Stimulated activated CD4-positive, alpha-beta T cell treated with anti-CD3 and anti-CD28 coated beads, Interleukin-2, amount 100 ng/mL, for 48 hours (primary cell): ENCODE data around the gene TUBAL3.

ENCODE experiments used
- DNase-seq, 2 donors: peaks; one replicate each; pipeline ENCODE4 v3.0.0-alpha.2; 2020

TUBAL3 gene

DNA sequence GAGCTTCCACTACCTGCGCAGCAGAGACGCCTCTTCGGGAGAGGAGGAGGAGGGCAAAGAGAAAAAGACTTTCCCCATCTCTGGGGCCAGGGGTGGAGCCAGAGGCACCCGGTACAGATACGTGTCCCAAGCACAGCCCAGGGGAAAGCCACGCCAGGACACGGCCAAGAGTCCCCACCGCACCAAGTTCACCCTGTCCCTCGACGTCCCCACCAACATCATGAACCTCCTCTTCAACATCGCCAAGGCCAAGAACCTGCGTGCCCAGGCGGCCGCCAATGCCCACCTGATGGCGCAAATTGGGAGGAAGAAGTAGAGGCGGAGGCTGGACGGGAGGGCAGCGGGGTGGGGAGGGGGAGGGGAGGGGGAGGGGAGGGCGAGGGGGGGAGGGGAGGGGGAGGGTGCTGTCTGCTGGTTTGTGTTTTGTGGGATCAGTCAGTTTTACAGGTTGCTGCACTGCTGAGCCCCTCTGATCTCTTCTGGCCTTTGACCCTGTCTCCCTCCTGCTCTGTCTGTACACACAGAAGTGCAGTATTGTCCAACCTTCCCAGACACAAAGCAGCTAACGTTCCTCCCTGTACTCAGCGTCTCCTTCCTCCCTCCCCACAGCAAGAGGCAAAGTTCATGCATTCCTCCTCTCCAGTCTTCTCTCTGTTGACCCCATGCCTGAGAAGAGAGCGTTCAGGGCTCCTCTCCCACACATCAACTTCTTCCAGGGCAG is 30.6 kb downstream of the TUBAL3 start:
- no peak for DNase-seq

DNA sequence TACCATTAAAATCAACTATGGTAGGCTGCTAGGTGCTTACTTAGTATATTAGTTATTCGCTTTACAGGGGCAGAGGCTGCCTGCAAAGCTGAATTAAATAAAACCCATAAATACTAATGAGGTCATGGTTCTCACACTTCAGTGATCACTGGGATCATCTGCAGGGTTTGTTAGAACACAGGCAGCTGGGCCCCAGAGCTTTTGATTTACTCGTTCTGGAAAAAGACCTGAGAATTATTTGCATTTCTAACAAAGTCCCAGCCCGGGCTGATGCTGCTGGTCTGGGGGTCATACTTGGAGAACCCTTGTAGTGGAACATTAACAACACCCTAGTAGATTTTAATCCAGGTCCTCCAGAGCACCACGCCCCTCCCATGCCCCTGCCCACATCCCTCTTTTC is 31.3 kb downstream of the TUBAL3 start:
- DNase-seq = no peak

DNA sequence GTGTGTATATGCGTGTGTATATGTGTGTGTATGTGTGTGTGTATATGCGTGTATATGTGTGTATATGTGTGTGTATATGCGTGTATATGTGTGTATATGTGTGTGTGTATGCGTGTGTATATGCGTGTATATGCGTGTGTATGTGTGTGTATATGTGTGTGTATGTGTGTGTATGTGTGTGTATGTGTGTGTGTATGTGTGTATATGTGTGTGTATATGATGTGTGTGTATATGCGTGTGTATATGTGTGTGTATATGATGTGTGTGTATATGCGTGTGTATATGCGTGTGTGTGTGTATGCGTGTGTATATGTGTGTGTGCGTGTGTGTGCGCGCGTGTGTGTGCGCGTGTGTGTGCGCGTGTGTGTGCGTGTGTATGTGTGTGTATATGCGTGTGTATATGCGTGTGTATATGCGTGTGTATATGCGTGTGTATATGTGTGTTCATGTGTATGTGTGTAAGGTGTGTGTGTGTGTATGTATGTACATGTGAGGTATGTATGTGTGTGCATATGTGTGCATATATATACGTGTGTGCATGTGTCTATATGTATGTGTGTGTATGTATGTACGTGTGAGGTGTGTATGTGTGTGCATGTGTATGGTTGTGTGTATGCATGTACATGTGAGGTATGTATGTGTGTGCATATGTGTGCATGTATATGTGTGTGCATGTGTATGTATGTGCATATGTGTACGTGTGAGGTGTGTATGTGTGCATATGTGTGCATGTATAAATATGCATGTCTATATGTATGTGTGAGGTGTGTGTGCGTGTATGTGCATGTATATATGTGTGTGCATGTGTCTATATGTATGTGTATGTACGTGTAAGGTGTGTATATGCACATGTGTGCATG is 33.9 kb downstream of the TUBAL3 start:
- DNase-seq = no peak

DNA sequence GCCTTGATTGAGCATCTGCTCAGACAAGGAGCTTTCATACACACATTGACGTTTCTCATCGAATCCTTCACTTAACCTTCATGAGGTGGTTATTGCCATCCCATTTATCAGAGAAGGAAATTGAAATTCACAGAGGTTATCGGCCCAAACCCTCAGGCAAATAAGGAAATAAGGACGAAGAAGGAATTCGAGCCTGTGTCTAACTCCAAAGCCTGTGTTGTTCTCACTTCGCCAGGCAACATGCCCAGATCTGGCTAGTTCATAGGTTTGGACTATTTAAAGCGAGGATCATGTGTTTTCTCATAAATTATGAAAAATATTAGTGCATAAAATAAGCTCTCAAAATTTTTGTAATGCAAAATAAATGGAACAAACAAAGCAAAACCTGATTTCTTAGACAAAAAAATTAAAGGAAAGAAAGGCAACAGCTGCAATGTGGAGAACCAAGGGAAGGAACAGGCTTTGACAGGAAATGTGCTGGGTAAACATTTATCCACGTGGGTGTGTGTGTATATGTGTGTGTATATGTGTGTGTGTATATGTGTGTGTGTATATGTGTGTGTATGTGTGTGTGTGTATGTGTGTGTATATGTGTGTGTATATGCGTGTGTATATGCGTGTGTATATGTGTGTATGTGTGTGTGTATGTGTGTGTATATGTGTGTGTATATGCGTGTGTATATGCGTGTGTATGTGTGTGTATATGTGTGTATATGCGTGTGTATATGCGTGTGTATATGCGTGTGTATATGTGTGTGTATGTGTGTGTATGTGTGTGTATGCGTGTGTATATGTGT is 35.1 kb downstream of the TUBAL3 start:
- DNase-seq = no peak

DNA sequence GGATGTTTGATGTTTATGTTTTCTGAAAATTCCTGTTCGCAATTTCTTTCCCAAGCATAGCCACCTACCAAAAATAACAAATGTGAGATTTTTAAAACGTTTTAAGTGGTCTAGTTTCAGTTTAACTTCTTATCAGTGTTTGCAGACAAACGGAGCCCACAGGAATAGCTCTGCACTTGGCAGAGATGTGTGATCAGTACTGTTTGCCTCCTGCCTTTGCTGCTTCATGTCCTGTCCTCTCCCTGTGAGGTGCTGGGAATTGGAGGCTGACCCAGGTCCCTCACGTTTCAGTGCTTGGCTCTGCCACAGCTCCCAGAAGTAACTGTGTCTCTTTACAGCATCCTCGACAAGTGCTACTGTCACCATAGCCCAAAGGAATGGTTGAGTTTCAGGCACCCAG is 38.7 kb downstream of the TUBAL3 start:
- DNase-seq = no peak

DNA sequence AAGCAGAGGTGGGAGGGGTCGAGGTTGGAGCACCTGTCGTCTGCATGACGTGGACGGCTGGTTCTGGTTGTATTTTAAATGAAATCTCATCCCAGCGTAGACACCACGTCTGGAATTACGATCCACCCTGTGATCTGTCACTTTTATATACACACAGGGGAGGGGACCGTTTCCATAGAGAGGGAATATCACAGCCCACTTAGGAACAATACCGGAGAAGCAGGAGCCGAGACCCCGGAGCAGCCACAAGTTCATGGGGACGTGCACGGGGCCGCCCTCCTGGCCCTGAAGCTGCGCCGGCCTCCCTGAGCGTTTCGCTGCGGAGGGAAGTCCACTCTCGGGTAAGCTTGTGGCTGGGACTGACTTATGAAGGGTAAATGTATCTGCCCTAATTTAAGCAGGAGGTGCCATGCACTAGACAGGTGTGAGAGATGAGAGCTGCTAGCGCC is 39.7 kb downstream of the TUBAL3 start, which contains the start of gene UCN3:
Gene UCN3, plus strand, starts transcription at position 77 of the 449 bp plus-strand sequence. CDS start 8,755 bp downstream, outside the sequence.
- DNase-seq = no peak

DNA sequence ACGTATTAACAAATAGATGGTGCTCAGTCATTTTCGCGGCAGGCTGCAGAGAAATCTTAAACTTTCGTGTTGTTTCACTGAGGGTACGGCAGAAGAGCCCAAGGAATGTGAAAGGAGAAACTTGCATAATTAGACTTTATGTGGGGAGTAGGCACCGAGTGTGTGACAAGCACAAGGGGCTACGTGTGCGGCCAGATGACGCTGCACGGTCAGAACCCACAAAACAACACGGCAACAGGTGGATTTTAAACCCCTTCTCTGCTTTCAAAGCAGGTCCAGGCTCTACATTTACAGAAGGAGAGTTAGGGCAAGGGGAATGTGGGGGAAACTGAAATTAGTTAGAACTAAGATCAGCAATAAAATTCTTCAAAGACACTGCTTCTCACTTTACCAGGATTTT is 40.3 kb downstream of the TUBAL3 start:
- no peak for DNase-seq

DNA sequence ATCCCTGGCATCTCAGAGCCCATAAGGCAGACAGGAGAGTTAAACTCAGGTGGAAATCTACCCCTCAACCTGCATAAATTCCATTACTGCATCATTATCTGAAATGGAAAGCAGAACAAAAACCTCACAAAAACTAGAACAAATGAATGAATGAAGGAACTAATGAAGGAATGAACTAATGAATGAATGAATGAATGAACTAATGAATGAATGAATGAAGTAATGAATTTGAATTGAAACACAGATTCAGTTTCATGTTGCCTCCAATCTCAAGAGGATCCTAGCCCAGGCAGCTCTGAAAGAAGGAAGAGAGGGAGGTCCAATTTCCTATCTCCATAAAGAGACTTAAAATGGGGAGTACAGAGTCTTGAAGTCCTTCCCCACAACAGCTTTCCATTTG is 41.8 kb downstream of the TUBAL3 start:
- no peak for DNase-seq

DNA sequence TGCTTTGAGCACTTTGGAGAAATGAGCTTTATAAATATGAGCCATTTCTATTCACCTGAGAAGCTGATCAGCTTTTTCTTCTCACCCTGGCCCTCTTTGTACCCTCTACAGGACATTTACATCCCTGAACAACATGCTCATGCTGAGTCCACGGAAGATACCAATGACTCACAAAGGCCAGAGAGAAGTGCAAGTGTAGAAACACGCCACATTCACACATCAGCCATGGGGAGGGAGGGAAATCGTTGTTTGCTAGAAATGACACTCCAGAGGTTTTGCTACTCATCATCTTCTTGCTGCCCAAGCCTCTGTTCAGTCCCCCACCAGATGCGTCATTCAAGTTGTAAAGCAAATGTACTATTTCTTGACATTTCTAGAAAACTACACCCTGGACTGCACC is 42.7 kb downstream of the TUBAL3 start:
- no peak for DNase-seq

DNA sequence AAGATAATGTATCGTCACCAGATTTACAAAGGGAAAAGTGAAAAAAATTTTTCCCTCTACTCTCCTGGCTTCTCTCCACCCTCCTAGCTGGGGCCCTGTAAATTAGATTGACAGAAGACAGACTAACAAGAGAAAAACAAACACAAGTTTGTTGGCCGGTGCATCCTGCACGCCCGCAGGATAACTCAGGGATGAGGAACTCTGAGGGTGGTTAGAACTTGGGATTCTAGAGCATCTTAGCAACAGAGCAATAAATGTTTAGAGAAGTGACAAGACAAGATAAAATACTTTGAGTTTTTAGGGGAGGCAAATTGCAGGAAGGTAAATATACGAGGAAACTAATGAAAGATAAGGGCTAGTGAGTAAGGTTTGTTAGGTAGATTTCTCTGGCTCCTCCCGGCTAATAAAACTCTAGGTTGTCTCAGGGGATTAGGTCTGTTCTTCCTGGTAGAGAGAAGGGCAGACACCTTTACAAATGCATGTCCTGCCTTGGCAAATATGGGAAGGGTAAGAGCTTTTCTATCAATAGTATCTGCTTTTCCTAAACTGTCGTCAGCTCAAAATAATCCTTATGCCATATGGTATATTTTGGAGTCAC is 44.2 kb downstream of the TUBAL3 start:
- DNase-seq = no peak

DNA sequence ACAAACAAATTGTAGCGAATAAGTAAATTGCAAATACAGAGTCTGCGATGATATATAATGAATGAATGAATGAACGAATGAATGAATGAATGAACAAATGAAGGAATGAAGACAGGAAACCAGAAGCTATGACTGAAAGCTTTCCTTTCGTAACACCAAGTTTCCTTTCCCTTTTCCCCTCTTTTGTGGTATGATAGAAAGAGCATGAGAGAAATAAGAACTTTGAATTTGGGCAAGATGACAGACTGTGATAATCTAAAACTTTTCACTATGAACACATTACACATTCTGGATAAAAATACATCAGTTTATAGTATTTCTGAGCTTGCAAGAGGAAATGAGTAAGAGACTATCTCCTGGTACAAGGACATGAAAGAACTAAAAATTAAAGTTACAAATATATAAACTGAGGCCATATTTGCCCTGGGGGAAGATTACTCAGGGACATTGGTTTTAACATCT is 48.3 kb downstream of the TUBAL3 start:
- DNase-seq = no peak

DNA sequence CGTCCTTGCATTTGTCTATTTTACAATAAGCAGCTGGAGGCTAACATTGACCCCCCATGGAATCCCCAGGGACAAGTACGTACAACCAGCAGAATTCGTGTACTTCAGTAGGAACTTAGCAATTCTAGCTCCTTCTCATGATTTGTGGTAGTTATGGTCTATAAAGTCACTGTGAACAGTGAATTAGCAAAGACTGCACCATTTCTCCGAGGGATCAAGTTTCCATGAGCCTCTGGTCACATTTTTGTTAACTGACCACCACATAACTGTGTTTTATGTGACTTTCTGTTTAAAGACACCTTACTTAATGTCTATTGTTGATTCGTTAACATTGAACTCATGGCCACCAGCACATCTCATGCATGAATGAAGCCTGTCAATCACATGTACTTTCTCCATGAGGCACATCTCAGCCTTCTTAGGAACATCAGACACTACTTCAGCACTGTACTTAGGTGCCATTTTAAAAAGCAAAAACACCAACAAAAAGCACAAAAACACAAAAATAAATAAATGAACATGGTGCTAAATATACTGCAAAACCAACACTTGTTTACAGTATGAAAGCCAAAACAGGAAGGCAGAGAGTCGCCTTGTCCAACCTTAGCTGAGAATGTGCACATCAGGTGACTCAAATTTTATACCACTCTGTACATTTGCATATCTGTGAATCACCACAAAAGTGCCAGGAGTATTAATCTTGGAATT is 48.9 kb downstream of the TUBAL3 start:
- DNase-seq = no peak

DNA sequence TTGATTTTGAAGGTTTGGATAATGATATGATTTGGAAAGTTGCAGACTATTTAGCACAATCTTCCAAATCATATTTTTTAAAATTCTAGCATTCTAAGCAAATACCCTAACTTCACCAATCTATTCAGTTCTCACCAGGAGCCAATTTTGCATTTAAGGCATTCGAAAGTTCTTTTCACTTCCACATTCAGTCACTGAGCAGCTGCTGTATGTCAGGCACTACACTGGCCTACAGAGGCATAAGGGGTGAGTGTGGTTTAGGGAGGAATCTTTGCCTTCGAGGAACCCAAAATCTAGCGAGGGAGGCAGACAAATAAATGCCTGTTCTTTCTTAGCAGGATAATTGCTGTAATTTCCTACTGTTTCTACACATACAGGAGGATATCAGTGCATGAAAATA is 50.6 kb downstream of the TUBAL3 start:
- no peak for DNase-seq

DNA sequence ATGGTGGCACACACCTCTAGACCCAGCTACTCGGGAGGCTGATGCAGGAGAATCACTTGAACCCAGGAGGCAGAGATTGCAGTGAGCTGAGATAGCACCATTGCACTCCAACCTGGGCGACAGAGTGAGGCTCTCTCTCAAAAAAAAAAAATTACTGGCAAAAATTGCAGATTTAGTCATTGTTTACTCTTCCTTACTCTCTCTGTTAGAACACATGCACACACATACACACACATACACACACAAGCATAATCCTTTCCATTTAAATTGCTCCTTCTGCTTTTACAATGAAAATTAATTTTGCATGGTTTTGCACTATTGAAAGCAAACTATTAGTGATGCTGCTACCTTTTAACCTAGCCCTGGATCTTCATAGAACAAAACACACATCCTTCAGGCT is 55.3 kb downstream of the TUBAL3 start:
- no peak for DNase-seq

DNA sequence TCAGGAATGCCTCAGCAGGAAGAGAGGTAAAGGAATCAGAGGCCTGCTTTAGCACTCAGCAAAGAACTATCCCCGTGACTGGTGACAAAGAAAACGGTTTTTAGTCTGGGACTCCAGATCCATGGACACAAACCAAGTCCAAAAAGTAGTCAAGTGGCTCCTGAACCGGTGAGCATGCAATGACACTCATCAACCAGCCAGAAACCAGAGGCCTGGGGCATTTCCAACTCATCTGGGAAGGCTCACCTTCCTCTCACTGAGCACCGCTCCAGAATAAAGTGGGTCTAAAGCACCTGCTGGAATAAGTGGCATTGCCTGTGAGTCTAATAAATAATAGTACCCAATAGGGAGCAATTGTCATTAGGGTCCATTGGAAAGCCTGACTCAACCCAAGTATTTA is 57.7 kb downstream of the TUBAL3 start:
- no peak for DNase-seq

DNA sequence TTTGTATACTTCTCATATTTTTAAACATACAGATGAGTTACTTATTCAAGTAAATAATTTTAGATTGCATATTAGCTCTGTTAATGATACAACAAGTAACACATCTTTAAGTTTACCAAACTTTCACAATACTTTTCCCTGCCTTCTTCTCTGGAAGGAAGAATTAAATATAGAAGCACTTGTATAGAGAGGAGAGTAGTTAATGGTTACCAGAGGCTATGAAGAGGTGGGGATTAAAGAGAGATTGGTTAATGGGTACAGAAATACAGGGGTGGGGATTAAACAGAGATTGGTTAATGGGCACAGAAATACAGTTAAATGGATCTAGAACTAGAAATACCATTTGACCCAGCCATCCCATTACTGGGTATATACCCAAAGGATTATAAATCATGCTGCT is 59.9 kb downstream of the TUBAL3 start:
- no peak for DNase-seq

DNA sequence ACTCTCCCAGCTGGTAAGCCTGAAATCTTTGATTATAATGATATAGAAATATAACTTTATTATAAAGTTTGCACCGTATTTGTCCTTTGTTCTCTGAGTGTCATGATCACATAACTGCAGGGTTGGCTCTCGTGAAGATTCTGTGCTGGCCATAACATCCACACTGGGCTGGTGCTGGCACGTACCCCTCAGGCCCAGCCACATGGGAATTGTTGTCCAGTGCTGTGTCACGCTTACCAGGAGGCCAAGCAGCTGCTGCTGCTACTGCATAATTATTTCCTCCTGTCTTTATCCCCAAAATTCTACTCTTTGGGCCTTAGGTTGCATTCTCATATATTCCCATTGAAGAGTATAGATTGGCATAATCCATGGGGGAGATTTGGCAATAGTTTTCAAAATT is 60.6 kb downstream of the TUBAL3 start:
- no peak for DNase-seq

DNA sequence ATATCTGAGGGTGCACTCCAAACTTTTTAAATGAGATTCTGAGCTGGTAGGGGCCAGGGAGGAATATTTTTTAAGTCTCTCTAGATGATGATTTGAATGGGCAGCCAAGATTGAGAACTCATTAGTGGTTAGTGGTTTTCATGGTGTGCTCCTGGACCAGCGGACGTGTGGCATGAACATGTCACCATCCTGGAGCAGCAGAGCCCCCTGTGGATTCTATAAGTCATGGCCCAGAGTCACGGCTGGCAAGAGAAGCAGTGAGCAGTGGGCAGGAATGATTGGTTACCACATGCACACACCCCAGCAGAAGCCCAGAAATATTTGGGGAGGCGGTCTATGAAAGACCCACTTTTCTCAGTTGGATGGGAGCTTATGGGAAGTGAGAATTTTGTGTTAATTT is 61.1 kb downstream of the TUBAL3 start:
- DNase-seq = no peak
